ENCODE measurements around the gene ZNF710.

The ZNF710 gene

GRCh38 chr15:90019611-90020010 is 18.5 kb downstream of the ZNF710 start:
- DNase-seq, result no peak

- no peak for DNase-seq
Observed at GRCh38 chr15:90020021-90020735, 19.1 kb downstream of the ZNF710 start.

GRCh38 chr15:90020936-90021507 is 19.9 kb downstream of the ZNF710 start:
- DNase-seq, result no peak

- DNase-seq, result no peak
Observed at GRCh38 chr15:90022345-90022744, 21.2 kb downstream of the ZNF710 start.

GRCh38 chr15:90022905-90023700 is 22.0 kb downstream of the ZNF710 start:
- no peak for DNase-seq

GRCh38 chr15:90024406-90024805 is 23.3 kb downstream of the ZNF710 start:
- DNase-seq, result no peak

GRCh38 chr15:90025489-90026033 is 24.4 kb downstream of the ZNF710 start:
- no peak for DNase-seq

GRCh38 chr15:90028376-90028944 is 27.3 kb downstream of the ZNF710 start:
- no peak for DNase-seq

GRCh38 chr15:90029024-90029423 is 27.9 kb downstream of the ZNF710 start:
- no peak for DNase-seq

- no peak for DNase-seq
Observed at GRCh38 chr15:90030376-90030775, 29.3 kb downstream of the ZNF710 start.

- no peak for DNase-seq
Observed at GRCh38 chr15:90031231-90031791, 30.2 kb downstream of the ZNF710 start.

GRCh38 chr15:90033006-90033405 is 31.9 kb downstream of the ZNF710 start:
- DNase-seq, result no peak

- DNase-seq, result peak; percentile 1
Observed at GRCh38 chr15:90033448-90033847, 32.3 kb downstream of the ZNF710 start.

GRCh38 chr15:90035095-90035839 is 34.1 kb downstream of the ZNF710 start:
- DNase-seq, result peak; percentile 5

GRCh38 chr15:90035840-90036230 is 34.7 kb downstream of the ZNF710 start:
- no peak for DNase-seq

GRCh38 chr15:90036343-90036742 is 35.2 kb downstream of the ZNF710 start:
- DNase-seq, result no peak

- DNase-seq, result no peak
Observed at GRCh38 chr15:90036806-90037510, 35.8 kb downstream of the ZNF710 start.

- no peak for DNase-seq
Observed at GRCh38 chr15:90037511-90037860, 36.4 kb downstream of the ZNF710 start.

- peak; percentile 48 for DNase-seq
Observed at GRCh38 chr15:90037961-90038631, 37.0 kb downstream of the ZNF710 start.

GRCh38 chr15:90038632-90039095 is 37.5 kb downstream of the ZNF710 start:
- no peak for DNase-seq

- DNase-seq, result no peak
Observed at GRCh38 chr15:90039996-90040395, 38.9 kb downstream of the ZNF710 start.

Data from activated naive CD4-positive, alpha-beta T cell treated with anti-CD3 and anti-CD28 coated beads, Interleukin-2, amount 50 U/mL, for 16 hours (primary cell).